WTC11 (cell line): Measurements from ENCODE around the gene WNT1. TPM values are rescaled to one million over a fixed set of nuclear protein-coding genes. Genes with fewer than 3 reads are reported as not detected.

Experiments used
- ATAC-seq: fragments of 200-7000 bp; cut with Tn5 transposase; 2 replicates; pipeline ENCODE4 v1.10.0; 2021; ENCODE audit warnings: mild to moderate bottlenecking, moderate library complexity
- CTCF ChIA-PET: fragments of 300-600 bp; sonication (Branson Sonifier 250); formaldehyde crosslinking; loops from one replicate; lab custom pipeline; 2021; ENCODE audit warnings: antibody characterized with exemption; lab: Charles Lee
- POLR2A ChIA-PET: fragments of 350-600 bp; sonication (Branson Sonifier 250); formaldehyde crosslinking; loops from one replicate; lab custom pipeline; 2021; ENCODE audit warnings: antibody characterized with exemption; lab: Charles Lee
- DNase-seq: peaks from one replicate; pipeline ENCODE4 v3.0.0; 2021; ENCODE audit warnings: low spot score
- H3K27ac Mint-ChIP-seq: 2 replicates; pipeline ENCODE4 v1.8.0; 2021; ENCODE audit warnings: mixed read lengths
- H3K27me3 Mint-ChIP-seq: 2 replicates; pipeline ENCODE4 v1.8.0; 2021; ENCODE audit warnings: low read depth, mild to moderate bottlenecking, moderate library complexity, mixed read lengths
- H3K36me3 Mint-ChIP-seq: 2 replicates; pipeline ENCODE4 v1.8.0; 2021; ENCODE audit warnings: mixed read lengths
- H3K4me1 Mint-ChIP-seq: 2 replicates; pipeline ENCODE4 v1.8.0; 2022; ENCODE audit warnings: mixed read lengths
- H3K4me3 Mint-ChIP-seq: 2 replicates; pipeline ENCODE4 v1.8.0; 2021; ENCODE audit warnings: mild to moderate bottlenecking, moderate library complexity, mixed read lengths
- H3K9me3 Mint-ChIP-seq: 2 replicates; pipeline ENCODE4 v1.8.0; 2021; ENCODE audit warnings: mixed read lengths
- CREM ChIP-seq: sonication (generic); formaldehyde crosslinking; IDR thresholded peaks from 2 replicates; pipeline ENCODE4 v1.8.1; 2022; ENCODE audit warnings: mild to moderate bottlenecking, missing genetic modification reagents, moderate library complexity
- CTCF ChIP-seq: fragments of 200-600 bp; IDR thresholded peaks from 2 replicates; pipeline ENCODE4 v1.8.0; 2022; ENCODE audit warnings: antibody characterized with exemption
- ETV6 ChIP-seq: sonication (generic); formaldehyde crosslinking; IDR thresholded peaks from 2 replicates; pipeline ENCODE4 v1.8.1; 2022; ENCODE audit warnings: mild to moderate bottlenecking, missing genetic modification reagents
- GRHL2 ChIP-seq: fragments of 250-450 bp; sonication (Bioruptor Pico); IDR thresholded peaks from 2 replicates; pipeline ENCODE4 v1.8.0; 2022; ENCODE audit warnings: mild to moderate bottlenecking, moderate library complexity; ENCODE audit not compliant: insufficient replicate concordance, severe bottlenecking
- GTF2I ChIP-seq: fragments of 250-450 bp; sonication (Bioruptor Pico); conservative IDR thresholded peaks from 2 replicates; pipeline ENCODE4 v1.4.0; 2021; ENCODE audit warnings: mild to moderate bottlenecking
- NFE2L1 ChIP-seq: sonication (generic); formaldehyde crosslinking; IDR thresholded peaks from 2 replicates; pipeline ENCODE4 v1.8.1; 2023; ENCODE audit warnings: missing genetic modification reagents
- OVOL2 ChIP-seq: fragments of 250-450 bp; sonication (Bioruptor Pico); IDR thresholded peaks from 2 replicates; pipeline ENCODE4 v1.9.0; 2021; ENCODE audit warnings: mild to moderate bottlenecking, borderline replicate concordance
- PREB ChIP-seq: sonication (generic); formaldehyde crosslinking; IDR thresholded peaks from 2 replicates; pipeline ENCODE4 v1.8.1; 2022; ENCODE audit warnings: mild to moderate bottlenecking, missing genetic modification reagents, moderate library complexity, borderline replicate concordance
- ZNF138 ChIP-seq: sonication (generic); formaldehyde crosslinking; conservative IDR thresholded peaks from 2 replicates; pipeline ENCODE4 v1.8.1; 2022; ENCODE audit warnings: mild to moderate bottlenecking, moderate library complexity, missing genetic modification reagents
- ZNF263 ChIP-seq: sonication (generic); formaldehyde crosslinking; IDR thresholded peaks from 2 replicates; pipeline ENCODE4 v1.8.1; 2022; ENCODE audit warnings: low read depth, mild to moderate bottlenecking, moderate library complexity, missing genetic modification reagents
- ZNF396 ChIP-seq: fragments of 250-450 bp; sonication (Bioruptor Pico); IDR thresholded peaks from 2 replicates; pipeline ENCODE4 v1.8.0; 2021; ENCODE audit warnings: mild to moderate bottlenecking, moderate library complexity, borderline replicate concordance
- ZNF416 ChIP-seq: fragments of 250-450 bp; sonication (Bioruptor Pico); IDR thresholded peaks from 2 replicates; pipeline ENCODE4 v1.9.0; 2021; ENCODE audit warnings: mild to moderate bottlenecking, inconsistent platforms
- total RNA-seq: library from RNA; stranded (reverse); gene quantifications from 3 replicates; pipeline ENCODE4 v1.2.3, GENCODE V29; 2021
- TF ChIP-seq, protein P1 (sequence below): sonication (generic); formaldehyde crosslinking; IDR thresholded peaks from 2 replicates; pipeline ENCODE4 v1.8.1; 2023; ENCODE audit warnings: mild to moderate bottlenecking, moderate library complexity, missing genetic modification reagents

The WNT1 gene
- total RNA-seq, 1 experiment from 2014 or later = not detected

DNA sequence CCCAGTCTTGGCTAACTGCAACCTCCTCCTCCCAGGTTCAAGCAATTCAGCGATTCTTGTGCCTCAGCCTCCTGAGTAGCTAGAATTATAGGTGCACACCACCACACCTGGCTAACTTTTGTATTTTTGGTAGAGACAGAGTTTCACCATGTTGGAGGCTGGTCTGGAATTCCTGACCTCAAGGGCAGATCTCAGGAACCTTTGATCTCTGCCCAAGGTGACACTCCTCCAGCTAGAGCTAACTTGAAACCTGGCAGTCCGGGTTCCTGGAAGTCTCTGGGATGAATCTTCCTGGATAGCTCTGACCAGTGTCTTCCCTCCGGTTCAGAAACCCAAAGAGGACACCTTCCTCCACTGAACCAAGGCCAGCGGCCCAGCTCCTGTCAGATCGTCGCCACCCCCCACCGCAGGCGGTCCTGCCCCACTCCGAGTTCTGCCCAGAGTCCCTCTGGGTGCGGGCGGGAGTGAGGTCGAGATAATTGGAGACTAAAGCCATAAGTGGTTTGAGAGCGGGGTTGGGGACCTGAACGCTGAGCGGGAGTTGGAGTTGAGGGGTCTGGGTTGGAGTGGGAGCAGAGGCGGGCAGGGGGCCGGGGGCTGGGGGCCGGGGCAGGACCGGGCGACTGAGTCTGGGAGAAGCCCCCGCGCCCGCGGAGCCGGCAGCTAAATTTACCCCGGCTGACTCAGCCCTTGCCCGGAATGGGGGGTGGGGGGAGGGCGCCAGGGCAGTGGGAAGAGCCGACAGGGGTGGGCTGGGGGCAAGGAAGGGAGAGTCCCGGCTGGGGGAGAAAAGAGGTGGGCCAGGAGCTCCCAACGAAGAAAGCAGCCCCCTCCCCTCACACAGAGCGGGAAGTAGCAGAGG is 16.3 kb downstream of the WNT1 start:
- Mint-ChIP-seq H3K27me3 (peaks cover 76% of the 10 kb centered on the region), H3K4me3 (peak overlapping the region; percentile 46; the same call in 1 of the 2 replicates), H3K9me3 (no peaks in the 10 kb centered on the region), H3K27ac (no peak overlapping the region), H3K36me3 (no peaks in the 10 kb centered on the region), H3K4me1 (peaks cover 17% of the 10 kb centered on the region)
- no peak for DNase-seq
- ChIA-PET POLR2A (interaction anchor here (1.4 kb wide), 1 partner anchor 14 kb away, joined by 3 read pairs; no protein-coding TSS in a partner anchor), CTCF (interaction anchor here (0.7 to 11.9 kb wide), 13 partner anchors 9 to 176 kb away, joined by 3 to 237 read pairs (median 4); partner anchors contain the start of genes CACNB3, PRKAG1, WNT1 and WNT10B)
- TF ChIP-seq PREB (CRISPR knock-in tag) = no peak
- TF ChIP-seq ZNF396 = no peak
- no peak for TF ChIP-seq ZNF416
- no peak for TF ChIP-seq ETV6 (CRISPR knock-in tag)
- no peak for TF ChIP-seq CREM (CRISPR knock-in tag)
- ATAC-seq = no peak

- Mint-ChIP-seq H3K27me3 (peaks cover 76% of the 10 kb centered on the region), H3K36me3 (no peaks in the 10 kb centered on the region), H3K4me1 (peaks cover 24% of the 10 kb centered on the region), H3K9me3 (no peaks in the 10 kb centered on the region), H3K27ac (no peak overlapping the region), H3K4me3 (peak overlapping the region; percentile 46)
- peak; percentile 69 for ATAC-seq
- ChIA-PET CTCF (interaction anchor here (0.9 to 11.9 kb wide), 10 partner anchors 13 to 177 kb away, joined by 3 to 237 read pairs (median 12); partner anchors contain the start of genes CACNB3, PRKAG1, WNT1 and WNT10B), POLR2A (interaction anchor here (1.4 kb wide), 1 partner anchor 15 kb away, joined by 3 read pairs; no protein-coding TSS in a partner anchor)
- DNase-seq = peak; percentile 93
- TF ChIP-seq GRHL2 (CRISPR knock-in tag) (no peak), ZNF263 (CRISPR knock-in tag) (no peak), CTCF (peak; percentile 58), ZNF138 (no peak), GTF2I (peak; percentile 54; the same call in 1 of the 2 replicates), CREM (CRISPR knock-in tag) (no peak), OVOL2 (CRISPR knock-in tag) (no peak), NFE2L1 (CRISPR knock-in tag) (no peak)
- TF ChIP-seq, protein P1, sequence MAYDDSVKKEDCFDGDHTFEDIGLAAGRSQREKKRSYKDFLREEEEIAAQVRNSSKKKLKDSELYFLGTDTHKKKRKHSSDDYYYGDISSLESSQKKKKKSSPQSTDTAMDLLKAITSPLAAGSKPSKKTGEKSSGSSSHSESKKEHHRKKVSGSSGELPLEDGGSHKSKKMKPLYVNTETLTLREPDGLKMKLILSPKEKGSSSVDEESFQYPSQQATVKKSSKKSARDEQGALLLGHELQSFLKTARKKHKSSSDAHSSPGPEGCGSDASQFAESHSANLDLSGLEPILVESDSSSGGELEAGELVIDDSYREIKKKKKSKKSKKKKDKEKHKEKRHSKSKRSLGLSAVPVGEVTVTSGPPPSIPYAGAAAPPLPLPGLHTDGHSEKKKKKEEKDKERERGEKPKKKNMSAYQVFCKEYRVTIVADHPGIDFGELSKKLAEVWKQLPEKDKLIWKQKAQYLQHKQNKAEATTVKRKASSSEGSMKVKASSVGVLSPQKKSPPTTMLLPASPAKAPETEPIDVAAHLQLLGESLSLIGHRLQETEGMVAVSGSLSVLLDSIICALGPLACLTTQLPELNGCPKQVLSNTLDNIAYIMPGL (CRISPR knock-in tag) = 0 out of 2 replicates have a peak, but pooled peaks have one; percentile 26
These were observed 17.2 kb downstream of the WNT1 start for GRCh38 chr12:48995086-48995879.
